Activated CD8-positive, alpha-beta memory T cell treated with anti-CD3 and anti-CD28 coated beads for 48 hours (primary cell): ENCODE results near the gene PRSS53.
A peak's percentile ranks its signal among the peaks of the same experiment; 100 is the strongest.

ENCODE experiments used
- DNase-seq, 3 experiments: peaks; one replicate each; pipeline ENCODE4 v3.0.0-alpha.2; 2020; ENCODE audit warnings: low read depth in 2 of 3, low spot score in 2 of 3

PRSS53 gene

GRCh38 chr16:31099860-31100638, 11.3 kb upstream of the PRSS53 start:
- no peak for DNase-seq

DNA sequence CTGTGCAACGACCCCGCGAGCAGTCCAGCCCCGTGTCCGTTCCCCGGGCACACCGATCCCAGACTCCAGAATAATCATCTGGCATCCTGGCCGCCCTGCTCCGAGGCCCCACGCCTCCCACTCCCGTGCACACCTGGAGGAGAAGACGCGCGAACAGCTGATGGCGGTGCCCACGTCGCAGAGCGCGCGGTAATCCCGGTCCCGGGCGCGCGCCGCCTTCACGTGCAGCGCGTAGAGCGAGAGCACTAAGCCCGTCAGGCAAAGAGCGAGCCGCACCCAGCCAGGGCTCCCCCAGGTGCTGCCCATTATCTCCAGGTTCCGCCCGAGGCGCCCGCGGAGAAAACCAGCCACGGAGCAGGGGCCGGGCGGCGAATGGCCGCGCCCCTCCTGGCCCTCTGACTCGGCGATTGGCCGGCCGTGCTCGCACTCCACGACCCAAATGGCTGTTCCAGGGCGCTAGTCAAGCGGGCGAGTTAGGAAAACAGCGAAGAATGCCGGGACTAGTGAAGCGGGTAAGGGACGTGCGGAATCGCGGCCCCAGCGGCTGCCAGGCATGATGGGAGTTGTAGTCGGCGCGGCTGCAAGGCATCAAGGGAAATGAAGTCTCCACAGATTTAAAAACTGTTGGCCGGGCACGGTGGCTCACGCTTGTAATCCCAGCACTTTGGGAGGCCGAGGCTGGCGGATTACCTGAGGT, 5.8 kb upstream of the PRSS53 start, which contains the start of gene VKORC1:
TSS of gene VKORC1 (minus strand) at position 374 of the 697 bp plus-strand sequence. CDS start at position 306, 68 bp downstream.
- DNase-seq, result peak; percentile 67 to 79 (median 74)

GRCh38 chr16:31094088-31094423, 5.3 kb upstream of the PRSS53 start:
- no peak for DNase-seq

DNA sequence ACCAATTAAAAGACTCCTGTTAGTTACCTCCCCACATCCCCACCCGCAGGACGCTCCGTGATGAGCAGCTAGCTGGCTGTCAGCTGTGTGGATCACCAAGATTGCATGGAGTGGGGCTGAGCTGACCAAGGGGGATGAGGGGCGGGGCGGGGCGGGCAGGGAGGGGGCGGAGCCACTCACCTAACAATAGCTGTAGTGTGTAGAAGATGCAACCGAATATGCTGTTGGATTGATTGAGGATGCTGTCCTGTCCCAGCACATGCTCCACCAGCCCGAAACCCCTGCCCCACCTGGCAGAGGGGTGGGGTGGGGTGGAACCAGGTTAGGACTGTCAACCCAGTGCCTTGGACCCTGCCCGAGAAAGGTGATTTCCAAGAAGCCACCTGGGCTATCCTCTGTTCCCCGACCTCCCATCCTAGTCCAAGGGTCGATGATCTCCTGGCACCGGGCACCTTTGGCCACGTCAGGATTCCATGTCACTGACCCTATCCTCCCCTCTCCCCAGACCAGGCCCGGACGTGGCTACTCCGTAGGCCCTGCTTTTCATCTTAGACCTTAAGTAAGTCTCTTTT, 4.5 kb upstream of the PRSS53 start:
- no peak for DNase-seq

- DNase-seq, result no peak
Measured at GRCh38 chr16:31092330-31092729, 3.6 kb upstream of the PRSS53 start.

DNA sequence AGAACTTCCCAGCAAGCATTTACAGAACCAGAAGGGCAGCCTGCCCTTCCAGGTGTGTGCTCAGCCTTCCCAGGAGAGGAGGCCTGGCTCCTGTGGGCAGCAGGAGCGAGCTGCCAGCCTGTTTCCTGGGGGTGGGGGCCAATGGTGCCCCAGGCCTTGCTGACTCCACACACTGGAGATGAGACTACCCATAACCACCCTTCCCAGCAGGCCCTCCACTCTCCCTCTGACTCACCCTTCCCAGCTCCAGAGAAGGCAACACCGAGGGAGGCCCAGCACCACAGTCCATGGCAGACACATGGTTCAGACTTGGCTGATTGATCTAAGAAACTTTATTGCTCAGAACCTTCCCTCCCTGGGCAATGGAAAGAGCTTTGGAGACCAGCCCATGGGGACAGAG, 1.8 kb upstream of the PRSS53 start:
- no peak for DNase-seq

GRCh38 chr16:31089199-31089598, 456 bp upstream of the PRSS53 start:
- DNase-seq, result no peak

- no peak for DNase-seq
Measured at GRCh38 chr16:31087971-31088370, 772 bp downstream of the PRSS53 start.

GRCh38 chr16:31087481-31087880, 1.3 kb downstream of the PRSS53 start:
- no peak for DNase-seq

DNA sequence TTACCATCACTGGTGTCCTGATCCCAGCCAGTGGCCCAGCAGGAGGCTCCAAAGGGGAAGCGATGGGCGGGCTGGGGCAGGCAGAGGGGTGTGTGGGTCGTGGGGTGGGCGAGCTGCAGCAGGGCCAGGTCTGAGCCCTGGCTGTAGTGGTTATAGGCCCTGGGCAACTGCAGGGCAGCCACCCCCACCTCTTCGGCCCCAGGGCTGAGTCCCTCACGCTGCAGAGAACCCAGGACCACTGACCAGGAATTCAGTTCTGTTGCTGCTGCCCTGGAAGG, 2.2 kb downstream of the PRSS53 start:
- no peak for DNase-seq

- no peak for DNase-seq
Measured at GRCh38 chr16:31085873-31086628, 2.7 kb downstream of the PRSS53 start.

DNA sequence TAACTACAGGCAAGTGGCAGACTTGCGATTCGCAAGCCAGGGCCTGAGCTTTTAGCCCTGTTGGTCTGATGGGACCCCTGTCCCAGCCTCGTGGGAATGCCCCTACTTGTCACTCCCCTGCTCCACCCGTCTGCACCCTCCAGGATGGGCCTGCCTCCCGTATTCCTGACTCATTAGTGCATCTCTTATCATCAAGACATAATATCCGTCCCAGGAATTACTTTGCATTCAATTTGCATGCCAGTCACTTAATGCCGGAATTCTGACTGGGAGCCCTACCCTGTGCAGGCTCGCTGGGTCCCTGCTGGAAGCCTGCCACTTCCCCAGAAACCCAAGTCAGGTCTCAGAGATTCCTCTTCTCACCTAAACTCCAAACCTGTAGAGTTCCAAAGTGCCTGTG, 3.3 kb downstream of the PRSS53 start:
- no peak for DNase-seq

DNA sequence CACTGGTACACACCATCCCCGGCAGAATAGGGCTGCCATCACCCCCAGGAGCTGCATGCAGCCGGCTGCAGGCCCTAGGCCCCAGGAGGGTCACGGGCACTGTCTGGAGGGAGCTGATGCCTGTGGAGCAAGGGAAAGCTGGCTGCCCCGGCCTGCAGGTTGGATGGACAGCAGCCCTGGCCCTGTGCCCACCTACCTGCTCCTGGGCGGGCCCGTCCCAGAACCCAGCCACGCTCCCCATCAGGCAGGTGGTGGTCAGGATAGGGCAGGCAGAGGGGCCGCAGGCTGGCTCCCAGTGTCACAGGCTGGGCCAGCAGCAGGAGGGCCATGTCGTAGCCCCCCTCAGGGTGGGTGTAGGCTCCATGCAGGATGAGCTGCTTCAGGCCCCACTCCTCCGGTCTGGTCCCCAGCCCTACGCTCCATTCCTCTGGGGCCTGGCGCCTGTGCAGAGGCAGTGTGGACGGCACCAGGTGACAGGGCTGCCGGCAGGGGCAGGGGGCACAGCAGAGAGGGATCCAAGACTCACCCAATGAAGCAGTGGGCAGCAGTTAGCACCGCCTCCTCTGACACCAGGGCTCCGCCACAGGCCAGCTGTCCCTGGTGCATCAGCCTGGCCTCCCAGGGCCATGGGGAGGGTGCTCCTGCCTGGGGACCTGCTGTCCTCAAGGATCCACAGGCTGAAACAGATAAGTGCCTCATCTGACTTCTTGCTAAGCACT, 4.0 kb downstream of the PRSS53 start:
- DNase-seq, result no peak

DNA sequence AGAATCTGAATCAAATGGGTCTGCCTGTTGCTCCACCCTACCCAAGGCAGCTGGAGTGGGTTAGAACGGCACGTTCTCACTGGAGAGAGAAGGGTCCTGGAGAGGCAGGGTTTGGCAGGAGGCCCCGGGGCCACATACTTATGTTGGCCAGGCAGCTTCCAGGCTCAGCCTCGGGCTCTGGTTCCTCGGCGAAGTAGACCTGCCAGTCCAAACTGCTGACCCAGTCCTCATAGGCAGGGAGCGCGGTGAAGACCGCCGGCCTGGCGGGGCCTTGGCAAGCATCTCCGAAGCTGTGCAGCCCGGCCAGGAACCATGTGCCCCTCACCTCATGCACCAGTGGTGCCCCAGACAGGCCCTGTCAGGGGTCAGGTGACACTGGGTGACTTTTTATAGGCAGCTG, 4.8 kb downstream of the PRSS53 start:
- no peak for DNase-seq

- no peak for DNase-seq
Measured at GRCh38 chr16:31083556-31083955, 5.2 kb downstream of the PRSS53 start.

DNA sequence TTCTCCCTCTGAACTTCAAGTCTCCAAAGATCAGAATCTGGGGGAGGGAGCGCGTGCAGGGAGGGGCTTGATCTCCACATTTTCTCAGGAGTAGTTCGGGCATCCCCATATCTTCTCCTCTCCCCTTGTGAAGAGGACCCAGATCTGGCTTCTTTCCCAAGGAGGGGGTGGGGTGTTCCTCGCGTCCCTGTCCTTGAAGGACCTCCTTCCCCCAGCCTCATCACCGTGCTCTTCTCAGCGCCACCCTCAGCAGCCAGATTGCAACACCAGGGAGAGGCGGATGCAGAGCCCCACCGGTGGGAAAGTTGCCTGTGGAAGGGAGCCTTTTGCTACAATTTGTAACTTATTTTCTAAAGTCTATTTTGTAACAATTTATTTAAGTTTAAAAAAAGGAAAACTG, 5.7 kb downstream of the PRSS53 start:
- no peak for DNase-seq

GRCh38 chr16:31082368-31083045, 6.2 kb downstream of the PRSS53 start:
- no peak for DNase-seq

DNA sequence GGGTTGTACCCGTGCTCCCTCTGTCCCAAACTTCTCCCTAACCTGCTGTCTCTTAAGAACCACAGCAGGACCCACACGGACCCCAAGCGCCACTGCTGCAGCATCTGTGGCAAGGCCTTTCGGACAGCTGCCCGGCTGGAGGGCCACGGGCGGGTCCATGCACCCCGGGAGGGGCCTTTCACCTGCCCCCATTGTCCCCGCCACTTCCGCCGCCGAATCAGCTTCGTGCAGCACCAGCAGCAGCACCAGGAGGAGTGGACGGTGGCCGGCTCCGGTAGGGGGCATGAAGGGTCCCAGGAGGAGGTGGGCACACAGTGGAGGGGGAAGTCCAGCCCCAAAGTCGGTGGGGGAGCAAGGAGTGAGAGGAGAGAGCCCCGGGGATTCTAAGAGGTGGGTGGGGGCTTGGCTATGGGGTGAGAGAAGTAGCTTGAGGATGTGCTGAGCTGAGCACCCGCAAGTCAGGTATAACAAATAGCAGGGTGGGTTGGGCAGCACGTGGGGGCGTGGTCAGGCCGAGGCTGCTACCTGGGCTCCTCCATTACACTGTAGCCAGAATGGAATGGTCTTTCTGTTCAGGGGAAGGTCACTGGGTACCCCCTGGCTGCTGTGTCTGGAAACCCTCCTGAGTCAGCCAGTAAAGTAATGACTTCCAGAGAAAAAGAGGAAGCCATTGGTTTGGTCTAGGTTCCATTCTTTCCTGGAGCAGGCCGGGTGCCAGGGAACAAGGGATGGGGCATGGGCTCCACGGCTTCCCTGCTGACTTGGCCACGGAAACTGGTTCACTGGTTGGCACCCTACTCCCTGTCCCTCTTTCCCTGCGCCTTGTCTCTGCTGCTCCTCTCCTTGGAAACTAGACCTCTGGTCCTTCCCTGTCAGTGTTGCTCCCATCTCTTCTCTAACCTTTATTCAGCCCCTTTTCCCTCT, 7.1 kb downstream of the PRSS53 start:
- DNase-seq, result no peak

DNA sequence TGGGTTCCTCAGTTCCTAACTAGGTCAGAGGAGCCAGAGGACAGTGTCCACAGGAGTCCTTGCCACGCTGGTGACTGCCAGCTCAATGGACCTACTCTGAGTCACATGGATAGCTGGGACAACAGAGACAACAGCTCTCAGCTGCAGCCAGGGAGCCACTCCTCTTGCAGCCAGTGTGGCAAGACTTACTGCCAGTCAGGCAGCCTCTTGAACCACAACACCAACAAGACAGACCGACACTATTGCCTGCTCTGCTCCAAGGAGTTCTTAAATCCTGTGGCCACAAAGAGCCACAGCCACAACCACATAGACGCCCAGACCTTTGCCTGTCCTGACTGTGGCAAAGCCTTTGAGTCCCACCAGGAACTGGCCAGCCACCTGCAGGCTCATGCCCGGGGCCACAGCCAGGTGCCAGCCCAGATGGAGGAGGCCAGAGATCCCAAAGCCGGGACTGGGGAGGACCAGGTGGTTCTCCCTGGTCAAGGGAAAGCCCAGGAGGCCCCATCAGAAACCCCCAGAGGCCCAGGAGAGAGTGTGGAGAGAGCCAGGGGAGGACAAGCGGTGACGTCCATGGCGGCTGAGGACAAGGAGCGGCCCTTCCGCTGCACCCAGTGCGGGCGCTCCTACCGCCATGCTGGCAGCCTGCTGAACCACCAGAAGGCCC, 7.9 kb downstream of the PRSS53 start:
- no peak for DNase-seq
